Measurements from ENCODE around the gene ETV4.
"Not testable (repeated sequence)": the region's sequence is repeated elsewhere in the genome, so short reads cannot be mapped to it uniquely, and the experiment has no call there.

DNA sequence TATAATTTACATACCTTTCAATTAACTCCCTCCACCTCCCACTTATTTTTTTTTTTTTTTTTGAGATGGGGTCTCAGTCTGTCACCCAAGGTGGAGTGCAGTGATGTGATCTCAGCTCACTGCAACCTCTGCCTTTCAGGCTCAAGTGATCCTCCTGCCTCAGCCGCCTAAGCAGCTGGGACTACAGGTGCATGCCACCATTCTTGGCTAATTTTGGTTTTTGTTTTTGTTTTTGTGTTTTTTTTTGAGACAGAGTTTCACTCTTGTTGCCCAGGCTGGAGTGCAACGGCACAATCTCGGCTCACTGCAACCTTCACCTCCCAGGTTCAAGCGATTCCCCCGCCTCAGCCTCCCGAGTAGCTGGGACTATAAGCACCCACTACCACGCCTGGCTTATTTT is 36.7 kb downstream of the ETV4 start:
- TF ChIP-seq, protein P1, sequence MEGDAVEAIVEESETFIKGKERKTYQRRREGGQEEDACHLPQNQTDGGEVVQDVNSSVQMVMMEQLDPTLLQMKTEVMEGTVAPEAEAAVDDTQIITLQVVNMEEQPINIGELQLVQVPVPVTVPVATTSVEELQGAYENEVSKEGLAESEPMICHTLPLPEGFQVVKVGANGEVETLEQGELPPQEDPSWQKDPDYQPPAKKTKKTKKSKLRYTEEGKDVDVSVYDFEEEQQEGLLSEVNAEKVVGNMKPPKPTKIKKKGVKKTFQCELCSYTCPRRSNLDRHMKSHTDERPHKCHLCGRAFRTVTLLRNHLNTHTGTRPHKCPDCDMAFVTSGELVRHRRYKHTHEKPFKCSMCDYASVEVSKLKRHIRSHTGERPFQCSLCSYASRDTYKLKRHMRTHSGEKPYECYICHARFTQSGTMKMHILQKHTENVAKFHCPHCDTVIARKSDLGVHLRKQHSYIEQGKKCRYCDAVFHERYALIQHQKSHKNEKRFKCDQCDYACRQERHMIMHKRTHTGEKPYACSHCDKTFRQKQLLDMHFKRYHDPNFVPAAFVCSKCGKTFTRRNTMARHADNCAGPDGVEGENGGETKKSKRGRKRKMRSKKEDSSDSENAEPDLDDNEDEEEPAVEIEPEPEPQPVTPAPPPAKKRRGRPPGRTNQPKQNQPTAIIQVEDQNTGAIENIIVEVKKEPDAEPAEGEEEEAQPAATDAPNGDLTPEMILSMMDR (IDR thresholded peaks at IDR 0.05), result not testable (repeated sequence)
- TF ChIP-seq POLR2AphosphoS5 (IDR thresholded peaks at IDR 0.05; ENCODE audit: low read depth, low read length); EP300 (IDR thresholded peaks at IDR 0.05; ENCODE audit: borderline replicate concordance in 1 of 2, low read depth in 1 of 2, low read length in 1 of 2); ELF1 (IDR thresholded peaks at IDR 0.05); RCOR1 (IDR thresholded peaks at IDR 0.05; ENCODE audit: low read length); RAD21 (IDR thresholded peaks at IDR 0.05; ENCODE audit: low read length); CHD2 (IDR thresholded peaks at IDR 0.05; ENCODE audit: low read length, partially characterized antibody); JUND (IDR thresholded peaks at IDR 0.05); RXRA (IDR thresholded peaks at IDR 0.05; ENCODE audit: borderline replicate concordance, low read depth): not testable (repeated sequence)
